ENCODE results near the gene MYCBP. TPM values are rescaled to one million over a fixed set of nuclear protein-coding genes. Genes with fewer than 3 reads are reported as not detected.
A peak's percentile ranks its signal among the peaks of the same experiment; 100 is the strongest.

The MYCBP gene
- total and polyA plus RNA-seq, 2 of the 8 experiments (the other 6 are each of a cell fraction or from before 2014, with no cell fraction given) = 22.4 to 38.2 TPM

- 0 out of 4 replicates have a peak, but pooled peaks of 1 of the 2 experiments have one; percentile 7 for TF ChIP-seq HDAC2 (IDR thresholded peaks at IDR 0.05; ENCODE audit: borderline replicate concordance in 1 of 2, low read depth in 2 of 2, low read length in 2 of 2)
- TF ChIP-seq TAF7 (optimal IDR thresholded peaks at IDR 0.05; ENCODE audit: borderline replicate concordance, low read depth, low read length) = peak; percentile 56
- TF ChIP-seq ATF3 (IDR thresholded peaks at IDR 0.05; ENCODE audit: insufficient read depth, low read depth, low read length) = no peak
- no peak for TF ChIP-seq SIN3A (conservative IDR thresholded peaks at IDR 0.05 in 1 of 2, IDR thresholded peaks at IDR 0.05 in 1 of 2; ENCODE audit: low read depth in 1 of 2, low read length in 2 of 2)
- peak; percentile 35 for TF ChIP-seq EZH2 (IDR thresholded peaks at IDR 0.05; ENCODE audit: low read depth, low read length, severe bottlenecking)
- TF ChIP-seq EGR1 (IDR thresholded peaks at IDR 0.05; ENCODE audit: borderline replicate concordance, low read depth, low read length) = peak; percentile 64
- no peak for TF ChIP-seq JUN (IDR thresholded peaks at IDR 0.05; ENCODE audit: low read depth, low read length)
- TF ChIP-seq NRF1 (IDR thresholded peaks at IDR 0.05; ENCODE audit: low read depth, low read length) = no peak
- 0 out of 2 replicates have a peak, but pooled peaks have one; percentile 20 for TF ChIP-seq GTF2F1 (IDR thresholded peaks at IDR 0.05; ENCODE audit: borderline replicate concordance, low read depth, low read length)
Observed at GRCh38 chr1:38818175-38818976, 54.8 kb downstream of the MYCBP start (continued).
